Naive thymus-derived CD4-positive, alpha-beta T cell (primary cell): ENCODE results near the gene CNKSR1. TPM values are rescaled to one million over a fixed set of nuclear protein-coding genes. Genes with fewer than 3 reads are reported as not detected.

Source experiments
- ATAC-seq: fragments of 150-1000 bp; cut with Tn5 transposase; 2 replicates; pipeline ENCODE4 v1.10.0; 2021; ENCODE audit warnings: mild to moderate bottlenecking, moderate library complexity
- CTCF ChIA-PET: fragments of 350-600 bp; sonication (Branson Sonifier 250); formaldehyde crosslinking; loops from one replicate; lab custom pipeline; 2021; ENCODE audit warnings: antibody characterized with exemption; lab: Charles Lee
- POLR2A ChIA-PET: fragments of 350-600 bp; sonication (Branson Sonifier 250); formaldehyde crosslinking; loops from one replicate; lab custom pipeline; 2021; ENCODE audit warnings: antibody characterized with exemption, inconsistent platforms; lab: Charles Lee
- DNase-seq, 9 donors: peaks; one replicate each; pipeline versions ENCODE4 v3.0.0 to v3.0.0-alpha.2; 2020 to 2022; ENCODE audit warnings: mixed read lengths in 1 of 9
- H3K27ac ChIP-seq: one replicate; pipeline ENCODE4 v1.7.0; 2013; ENCODE audit warnings: mild to moderate bottlenecking, low read depth, low read length, moderate library complexity
- H3K27me3 ChIP-seq, 2 donors: one replicate each; pipeline ENCODE4 v1.7.0; 2013; ENCODE audit warnings: low read length in 2 of 2, mild to moderate bottlenecking in 2 of 2, moderate library complexity in 2 of 2; ENCODE audit not compliant: control insufficient read depth in 2 of 2, insufficient read depth in 2 of 2
- H3K36me3 ChIP-seq, 3 experiments: 1 replicate in 2 of 3; 2 replicates in 1 of 3; pipeline ENCODE4 v1.7.0; 2013; ENCODE audit warnings: low read length in 3 of 3, mild to moderate bottlenecking in 3 of 3, moderate library complexity in 1 of 3; ENCODE audit not compliant: insufficient read depth in 3 of 3, control insufficient read depth in 2 of 3
- H3K4me1 ChIP-seq, 2 donors: one replicate each; pipeline ENCODE4 v1.7.0; 2013; ENCODE audit warnings: low read length in 2 of 2, mild to moderate bottlenecking in 2 of 2, moderate library complexity in 1 of 2; ENCODE audit not compliant: control insufficient read depth in 2 of 2, insufficient read depth in 2 of 2
- H3K4me3 ChIP-seq: 2 replicates; pipeline ENCODE4 v1.7.0; 2013; ENCODE audit warnings: mild to moderate bottlenecking, low read length
- H3K9me3 ChIP-seq, 3 experiments: 1 replicate in 2 of 3; 2 replicates in 1 of 3; pipeline ENCODE4 v1.7.0; 2013; ENCODE audit warnings: low read length in 3 of 3; ENCODE audit not compliant: control insufficient read depth in 2 of 3
- H3K27ac Mint-ChIP-seq, 9 donors: one replicate each; pipeline ENCODE4 v1.8.0; 2020 to 2022; ENCODE audit warnings: mixed read lengths in 9 of 9, mild to moderate bottlenecking in 8 of 9, moderate library complexity in 5 of 9, inconsistent platforms in 2 of 9
- H3K27me3 Mint-ChIP-seq, 5 donors: one replicate each; pipeline ENCODE4 v1.8.0; 2021 to 2022; ENCODE audit warnings: mixed read lengths in 5 of 5, mild to moderate bottlenecking in 1 of 5
- H3K36me3 Mint-ChIP-seq, 5 donors: one replicate each; pipeline ENCODE4 v1.8.0; 2020 to 2022; ENCODE audit warnings: mixed read lengths in 5 of 5, mild to moderate bottlenecking in 3 of 5, inconsistent platforms in 1 of 5
- H3K4me1 Mint-ChIP-seq, 7 donors: one replicate each; pipeline ENCODE4 v1.8.0; 2020 to 2022; ENCODE audit warnings: mixed read lengths in 7 of 7, mild to moderate bottlenecking in 3 of 7, inconsistent platforms in 1 of 7
- H3K4me3 Mint-ChIP-seq, 10 donors: one replicate each; pipeline ENCODE4 v1.8.0; 2020 to 2022; ENCODE audit warnings: mild to moderate bottlenecking in 10 of 10, mixed read lengths in 10 of 10, moderate library complexity in 6 of 10, inconsistent platforms in 2 of 10
- H3K9me3 Mint-ChIP-seq, 11 donors: one replicate each; pipeline ENCODE4 v1.8.0; 2020 to 2022; ENCODE audit warnings: mixed read lengths in 11 of 11, mild to moderate bottlenecking in 4 of 11, inconsistent platforms in 1 of 11, moderate library complexity in 1 of 11
- intact Hi-C, 2 donors: fragments of 100-400 bp; cut with micrococcal nuclease; formaldehyde crosslinking; loops; one replicate each; pipeline ENCODE4 v1.15.1; 2023
- polyA plus RNA-seq, 2 donors: library from polyadenylated mRNA; unstranded; fragments of 300-500 nt; fragmentation: Illumina TruSeq; gene quantifications; one replicate each; pipeline ENCODE4 v1.2.3, GENCODE V29; 2021
- total RNA-seq, 6 experiments: library from RNA in 5 of 6; stranded (reverse) in 5 of 6; gene quantifications; 1 replicate in 5 of 6; 2 replicates in 1 of 6; pipeline ENCODE4 v1.2.3 and lab custom pipeline; 2021 to 2026

Gene CNKSR1
- total and polyA plus RNA-seq, 7 experiments from 2014 or later = 0.63 to 7.5 (median 4.5) TPM

DNA sequence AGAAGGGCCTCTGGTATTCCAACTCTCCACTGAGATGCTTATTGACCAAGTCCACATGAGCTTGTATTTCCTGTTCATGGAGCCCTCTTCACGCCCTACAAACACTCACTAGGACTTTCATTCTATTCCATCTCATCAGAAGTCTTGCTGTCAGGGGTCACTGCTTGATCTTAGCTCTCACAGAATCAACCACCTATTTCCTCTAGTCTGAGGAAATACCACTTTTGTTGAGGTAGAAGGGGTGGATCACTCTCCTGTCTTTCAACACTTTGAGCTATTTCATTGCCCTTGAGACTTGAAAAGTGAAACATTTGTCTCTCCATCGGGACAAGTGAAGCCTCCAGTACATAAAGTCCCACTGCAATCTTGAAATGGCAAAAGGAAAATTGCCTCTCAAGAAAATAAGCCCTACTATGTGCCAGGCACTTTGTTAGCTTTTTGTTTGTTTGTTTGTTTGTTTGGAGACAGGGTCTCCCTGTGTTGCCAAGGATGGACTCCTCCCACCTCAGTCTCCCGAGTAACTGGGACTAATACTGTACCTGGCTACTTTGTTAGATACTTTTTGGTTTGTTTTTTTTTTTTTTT lies 38.2 kb upstream of the CNKSR1 start:
- no peaks in the 10 kb centered on the region for H3K36me3 ChIP-seq
- H3K27me3 Mint-ChIP-seq = peaks cover 0 to 7% (median 0%) of the 10 kb centered on the region in 5 donors
- H3K27ac ChIP-seq = peak overlapping the region; percentile 44
- intact Hi-C loops = loop anchor here in 1 of 2 donors (1.0 kb wide), 1 partner anchor 10 kb away; no protein-coding TSS in a partner anchor
- ATAC-seq (peak; percentile 44), DNase-seq (peak in 2 of 9 donors; percentile 17 to 26)
- peak overlapping the region in 9 of 10 donors; percentile 22 to 71 (median 37) for H3K4me3 Mint-ChIP-seq
- peaks cover 6 to 17% (median 10%) of the 10 kb centered on the region in 7 donors for H3K4me1 Mint-ChIP-seq
- no peak overlapping the region for H3K4me3 ChIP-seq
- H3K9me3 ChIP-seq = no peaks in the 10 kb centered on the region
- no peaks in the 10 kb centered on the region for H3K27me3 ChIP-seq
- H3K27ac Mint-ChIP-seq = peak overlapping the region in 6 of 9 donors; percentile 1 to 86 (median 51)
- ChIA-PET CTCF (interaction anchor here (0.5 to 2.7 kb wide), 11 partner anchors 9 to 419 kb away, joined by 3 to 12 read pairs (median 3); no protein-coding TSS in a partner anchor), POLR2A (interaction anchor here (0.6 to 1.8 kb wide), 8 partner anchors 9 to 93 kb away, joined by 3 to 18 read pairs (median 6); partner anchors contain the start of gene PDIK1L)
- H3K36me3 Mint-ChIP-seq = peaks cover 0 to under 1% (median 0%) of the 10 kb centered on the region in 5 donors
- H3K4me1 ChIP-seq = peaks cover 0 to 8% of the 10 kb centered on the region in 2 donors
- peaks cover 0 to 2% (median 0%) of the 10 kb centered on the region in 11 donors for H3K9me3 Mint-ChIP-seq

DNA sequence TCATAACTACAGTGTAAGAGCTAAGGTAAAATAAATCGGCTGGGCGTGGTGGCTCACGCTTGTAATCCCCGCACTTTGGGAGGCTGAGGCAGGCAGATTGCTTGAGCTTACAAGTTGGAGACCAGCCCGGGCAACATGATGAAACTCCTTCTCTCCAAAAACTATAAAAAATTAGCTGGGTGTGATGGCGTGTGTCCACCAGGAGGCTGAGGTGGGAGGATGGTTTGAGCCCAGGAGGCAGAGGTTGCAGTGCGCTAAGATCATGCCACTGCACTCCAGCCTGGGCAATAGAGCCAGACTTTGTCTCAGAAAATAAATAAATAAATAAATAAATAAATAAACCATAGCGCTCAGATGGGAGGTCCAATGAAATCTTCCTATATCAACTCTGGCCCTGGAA lies 35.1 kb upstream of the CNKSR1 start:
- H3K27me3 Mint-ChIP-seq = peaks cover 0 to 16% (median 0%) of the 10 kb centered on the region in 5 donors

DNA sequence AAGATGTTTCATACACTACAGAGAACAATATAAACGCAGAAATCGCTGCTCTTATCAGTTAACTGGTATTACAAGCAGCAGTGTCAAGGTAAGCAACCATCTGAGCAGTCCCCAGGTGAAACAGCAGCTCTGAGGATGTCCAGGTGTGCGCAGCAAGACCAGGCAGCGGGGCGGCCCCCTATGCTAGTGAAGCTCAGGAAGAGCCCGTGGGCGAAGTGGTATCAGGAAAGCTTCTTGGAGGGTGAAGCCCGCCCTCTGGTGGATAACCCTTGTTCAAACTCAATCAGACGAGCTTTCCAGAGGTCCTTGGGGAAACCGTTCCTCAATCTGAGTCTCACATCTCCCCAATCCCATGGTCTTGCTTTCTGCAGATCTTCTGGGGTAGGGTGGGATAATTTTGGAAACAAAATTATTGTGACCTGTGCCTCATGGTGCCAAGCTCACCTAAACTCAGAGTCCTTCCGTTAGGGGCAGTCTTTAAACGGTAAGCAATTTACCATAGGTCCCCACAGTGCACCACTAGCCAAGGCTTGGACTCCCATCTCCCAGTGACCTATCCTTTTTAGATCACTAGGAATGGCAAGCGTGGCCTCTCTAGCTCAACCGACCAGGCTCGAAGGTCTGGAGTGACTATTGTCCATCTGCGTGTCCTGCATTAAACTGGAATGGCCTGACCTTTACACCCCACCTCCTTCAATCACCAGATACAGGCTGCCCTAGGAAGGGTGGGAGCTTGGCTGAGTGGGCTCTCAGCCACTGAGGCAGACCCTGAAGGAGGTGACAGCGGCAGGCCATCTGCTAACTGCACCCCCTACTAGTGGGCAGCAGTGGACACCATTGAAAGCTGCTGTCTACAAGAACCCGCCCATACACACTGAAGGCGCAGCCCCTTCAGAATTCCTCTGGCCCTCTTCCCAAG lies 32.0 kb upstream of the CNKSR1 start:
- Histone ChIP-seq H3K4me1 (no peaks in the 10 kb centered on the region), H3K36me3 (no peaks in the 10 kb centered on the region), H3K27ac (no peak overlapping the region), H3K9me3 (no peaks in the 10 kb centered on the region), H3K27me3 (no peaks in the 10 kb centered on the region), H3K4me3 (no peak overlapping the region)
- CTCF ChIA-PET = interaction anchor here (0.6 to 7.0 kb wide), 22 partner anchors 9 to 280 kb away, joined by 3 to 145 read pairs (median 4); partner anchors contain the start of genes CEP85 and PDIK1L
- Mint-ChIP-seq H3K36me3 (no peaks in the 10 kb centered on the region), H3K27ac (peak overlapping the region in 1 of 9 donors; percentile 19), H3K9me3 (no peaks in the 10 kb centered on the region), H3K27me3 (peaks cover 0 to 32% (median 0%) of the 10 kb centered on the region in 5 donors), H3K4me3 (peak overlapping the region in 5 of 10 donors; percentile 15 to 66 (median 37)), H3K4me1 (peaks cover 0 to 8% (median 4%) of the 10 kb centered on the region in 7 donors)
- DNase-seq (peak; percentile 52 to 77 (median 72)), ATAC-seq (peak; percentile 99)
- POLR2A ChIA-PET = interaction anchor here (1.2 to 2.6 kb wide), 6 partner anchors 16 to 42 kb away, joined by 7 to 17 read pairs (median 12); partner anchors contain the start of gene PDIK1L
- intact Hi-C loops = loop anchor here (1.0 to 2.0 kb wide), 8 partner anchors 19 to 250 kb away; partner anchors contain the start of gene PDIK1L (in 1 of the 2)

More for the DNA sequence above, 35.1 kb upstream of the CNKSR1 start:
- DNase-seq = no peak
- Histone ChIP-seq H3K4me3 (no peak overlapping the region), H3K27ac (no peak overlapping the region), H3K4me1 (peaks cover 0 to 8% of the 10 kb centered on the region in 2 donors), H3K27me3 (no peaks in the 10 kb centered on the region), H3K9me3 (no peaks in the 10 kb centered on the region), H3K36me3 (no peaks in the 10 kb centered on the region)
- Mint-ChIP-seq H3K27ac (no peak overlapping the region), H3K36me3 (no peaks in the 10 kb centered on the region), H3K4me3 (no peak overlapping the region), H3K9me3 (no peaks in the 10 kb centered on the region), H3K4me1 (peaks cover 6 to 22% (median 17%) of the 10 kb centered on the region in 7 donors)
- ChIA-PET CTCF (interaction anchor here (0.7 to 7.0 kb wide), 4 partner anchors 14 to 37 kb away, joined by 4 to 145 read pairs (median 56); partner anchors contain the start of gene PDIK1L), POLR2A (interaction anchor here (1.7 kb wide), 1 partner anchor 16 kb away, joined by 6 read pairs; no protein-coding TSS in a partner anchor)
- no peak for ATAC-seq
- intact Hi-C loops = no loop called here

DNA sequence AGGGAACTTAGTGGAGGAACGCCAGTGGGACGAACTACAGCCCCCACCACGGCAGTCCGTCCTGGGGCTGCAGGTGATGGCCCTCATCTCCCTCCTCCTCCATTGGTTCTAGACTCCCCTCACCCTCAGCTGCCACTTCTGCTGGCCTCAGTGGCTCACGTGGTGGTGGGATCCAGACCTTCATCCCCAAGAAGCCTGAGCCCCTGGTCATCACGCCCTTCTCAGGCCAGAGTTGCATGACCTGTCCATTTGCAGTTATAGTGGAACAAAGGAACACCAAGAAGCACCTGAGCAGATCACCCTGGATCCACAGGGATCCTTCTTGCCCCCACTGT lies 31.4 kb upstream of the CNKSR1 start:
- DNase-seq (no peak), ATAC-seq (no peak)
- intact Hi-C loops = loop anchor here (1.0 to 2.0 kb wide), 8 partner anchors 19 to 251 kb away; partner anchors contain the start of gene PDIK1L (in 1 of the 2)
- no peak overlapping the region for H3K4me3 ChIP-seq
- H3K9me3 ChIP-seq = no peaks in the 10 kb centered on the region
- Mint-ChIP-seq H3K36me3 (no peaks in the 10 kb centered on the region), H3K27me3 (peaks cover 0 to 32% (median 0%) of the 10 kb centered on the region in 5 donors), H3K4me1 (peaks cover 0 to 8% (median 4%) of the 10 kb centered on the region in 7 donors), H3K9me3 (no peaks in the 10 kb centered on the region), H3K27ac (no peak overlapping the region), H3K4me3 (no peak overlapping the region)
- H3K4me1 ChIP-seq = no peaks in the 10 kb centered on the region
- H3K27ac ChIP-seq = no peak overlapping the region
- POLR2A ChIA-PET = interaction anchor here (2.0 to 2.6 kb wide), 3 partner anchors 17 to 37 kb away, joined by 11 to 15 read pairs (median 14); partner anchors contain the start of gene PDIK1L
- CTCF ChIA-PET = interaction anchor here (0.8 to 7.0 kb wide), 10 partner anchors 8 to 271 kb away, joined by 3 to 145 read pairs (median 14); partner anchors contain the start of genes CEP85 and PDIK1L
- no peaks in the 10 kb centered on the region for H3K36me3 ChIP-seq
- no peaks in the 10 kb centered on the region for H3K27me3 ChIP-seq

GRCh38 chr1:26148887-26149286 lies 28.4 kb upstream of the CNKSR1 start:
- ATAC-seq (no peak), DNase-seq (no peak)
- no peaks in the 10 kb centered on the region for H3K4me1 ChIP-seq
- peaks cover 0 to 8% (median 4%) of the 10 kb centered on the region in 7 donors for H3K4me1 Mint-ChIP-seq
- ChIA-PET CTCF (interaction anchor here (1.4 kb wide), 1 partner anchor 46 kb away, joined by 6 read pairs; no protein-coding TSS in a partner anchor), POLR2A (interaction anchor here (0.6 kb wide), 1 partner anchor 173 kb away, joined by 5 read pairs; no protein-coding TSS in a partner anchor)
- H3K27me3 ChIP-seq = no peaks in the 10 kb centered on the region
- no peak overlapping the region for H3K4me3 ChIP-seq
- peaks cover 0 to 42% (median 0%) of the 10 kb centered on the region in 5 donors for H3K27me3 Mint-ChIP-seq
- no peaks in the 10 kb centered on the region for H3K9me3 Mint-ChIP-seq
- H3K36me3 Mint-ChIP-seq = no peaks in the 10 kb centered on the region
- H3K27ac Mint-ChIP-seq = no peak overlapping the region
- intact Hi-C loops = no loop called here
- H3K9me3 ChIP-seq = no peaks in the 10 kb centered on the region
- H3K27ac ChIP-seq = no peak overlapping the region
- no peaks in the 10 kb centered on the region for H3K36me3 ChIP-seq
- no peak overlapping the region for H3K4me3 Mint-ChIP-seq
